HL-60 (cell line): ENCODE measurements around the gene NGF.
"Not testable (repeated sequence)": the region's sequence is repeated elsewhere in the genome, so short reads cannot be mapped to it uniquely, and the experiment has no call there.

Source experiments
- CTCF ChIP-seq: IDR thresholded peaks from one replicate; pipeline ENCODE4 v1.5.1; 2011; ENCODE audit warnings: low read length, control low read depth, inconsistent platforms; ENCODE audit not compliant: insufficient read depth
- POLR2AphosphoS5 ChIP-seq: IDR thresholded peaks from 2 replicates; pipeline ENCODE4 v1.6.1; 2012; ENCODE audit warnings: low read depth
- REST ChIP-seq: IDR thresholded peaks from 2 replicates; pipeline ENCODE4 v1.6.1; 2012; ENCODE audit warnings: low read depth; ENCODE audit not compliant: insufficient replicate concordance

DNA sequence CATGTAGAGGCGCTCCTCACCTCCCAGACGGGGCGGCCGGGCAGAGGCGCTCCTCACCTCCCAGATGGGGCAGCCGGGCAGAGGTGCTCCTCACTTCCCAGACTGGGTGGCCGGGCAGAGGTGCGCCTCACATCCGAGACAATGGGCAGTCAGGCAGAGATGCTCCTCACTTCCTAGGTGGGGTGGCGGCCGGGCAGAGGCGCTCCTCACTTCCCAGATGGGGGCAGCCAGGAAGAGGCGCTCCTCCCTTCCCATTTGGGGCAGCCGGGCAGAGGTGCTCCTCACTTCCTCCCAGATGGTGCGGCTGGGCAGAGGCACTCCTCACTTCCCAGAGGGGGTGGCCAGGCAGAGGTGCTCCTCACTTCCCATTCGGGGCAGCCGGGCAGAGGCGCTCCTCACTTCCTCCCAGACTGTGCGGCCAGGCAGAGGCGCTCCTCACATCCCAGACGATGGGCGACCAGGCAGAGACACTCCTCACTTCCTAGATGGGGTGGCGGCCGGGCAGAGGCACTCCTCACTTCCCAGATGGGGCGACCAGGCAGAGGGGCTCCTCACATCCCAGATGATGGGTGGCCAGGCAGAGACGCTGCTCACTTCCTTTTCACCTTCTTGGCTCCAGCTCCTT, 22.6 kb upstream of the NGF start:
- TF ChIP-seq CTCF, POLR2AphosphoS5, REST: not testable (repeated sequence)
